Stromal cell of bone marrow (primary cell): Measurements from ENCODE around the gene EYA4.

Experiments used
- DNase-seq: peaks from one replicate; pipeline ENCODE4 v3.0.0-alpha.2; 2012; ENCODE audit warnings: low read depth

EYA4 gene

DNA sequence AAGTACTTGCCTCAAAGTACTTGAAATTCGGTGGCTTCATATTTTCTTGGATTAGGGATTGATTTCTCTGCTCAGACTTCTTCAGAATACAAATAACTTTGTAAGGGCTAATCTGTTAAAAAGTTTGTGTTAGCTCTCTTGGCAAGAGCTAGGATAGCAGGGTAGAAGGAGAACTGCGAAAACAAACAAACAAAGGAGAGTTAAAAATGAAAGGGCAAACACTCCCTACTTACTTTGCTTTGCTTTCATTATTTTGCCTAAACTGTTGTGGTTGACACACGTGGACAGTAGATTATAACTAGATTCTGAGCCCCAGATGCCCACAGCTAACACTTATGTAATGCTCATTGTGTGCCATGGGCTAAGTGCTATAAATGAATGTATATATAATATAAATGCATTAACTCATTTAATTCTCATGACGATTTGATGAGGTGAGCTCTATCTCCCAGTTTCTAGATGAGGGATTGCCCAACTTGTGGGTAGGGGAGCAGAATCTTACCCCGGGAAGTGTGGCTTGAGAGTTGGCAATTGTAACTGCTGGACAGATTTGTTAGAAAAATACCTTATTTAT, 48.7 kb downstream of the EYA4 start:
- no peak for DNase-seq

DNA sequence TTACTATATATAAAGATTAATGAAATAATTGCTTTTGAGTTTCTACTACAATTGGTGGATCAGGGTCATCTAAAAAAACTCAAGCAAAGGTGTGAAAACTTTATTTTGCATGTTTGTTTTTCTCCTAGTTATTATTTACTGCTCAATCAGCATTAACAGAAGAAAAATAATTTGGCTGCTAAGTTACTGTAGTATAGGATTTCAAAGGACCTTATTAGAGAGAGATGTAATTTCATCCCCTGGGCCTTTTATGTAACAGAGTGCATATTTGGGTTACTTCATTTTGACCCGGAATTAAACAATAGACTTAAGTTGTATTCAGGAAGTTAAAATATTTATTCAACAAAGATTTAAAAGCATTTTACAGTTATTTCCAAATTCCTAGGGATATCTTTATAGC, 49.8 kb downstream of the EYA4 start:
- DNase-seq = no peak

DNA sequence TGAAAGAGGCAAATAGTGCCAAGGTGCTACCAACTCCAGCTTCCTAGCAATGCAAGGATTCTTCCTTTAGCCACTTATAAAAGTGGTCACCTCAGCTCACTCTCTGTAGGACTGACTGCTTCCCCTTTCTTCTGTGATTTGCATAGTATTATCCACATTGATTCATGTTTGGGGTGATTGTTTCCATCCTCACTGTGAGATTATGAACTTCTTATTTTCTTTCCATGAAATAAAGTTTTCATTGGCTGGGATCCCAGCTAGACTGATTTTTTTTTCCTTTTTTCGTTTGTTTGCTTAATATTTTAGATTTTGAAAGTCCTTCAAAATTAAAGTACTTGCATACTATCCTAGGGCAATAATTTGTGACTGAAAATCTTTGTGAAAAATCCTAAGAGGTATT, 50.5 kb downstream of the EYA4 start:
- peak; percentile 58 for DNase-seq

DNA sequence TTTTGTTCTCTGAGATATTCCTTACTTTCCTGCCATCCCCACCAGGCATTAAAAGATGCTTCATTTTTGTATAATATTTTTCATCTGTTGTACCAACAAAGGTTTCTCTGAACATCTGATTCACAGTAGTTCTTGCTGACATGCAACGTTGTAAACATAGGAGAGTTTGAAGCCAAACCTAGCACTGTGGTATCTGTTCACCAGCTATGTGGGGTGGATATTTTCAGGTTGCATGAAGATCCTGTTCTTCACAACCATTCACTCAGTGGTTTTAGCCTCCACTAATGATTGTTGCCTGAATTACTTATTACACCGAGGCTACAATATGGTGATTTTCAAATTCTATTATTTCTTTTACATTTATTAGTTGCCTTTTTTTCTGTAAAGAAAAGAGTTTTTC, 56.5 kb downstream of the EYA4 start:
- no peak for DNase-seq

DNA sequence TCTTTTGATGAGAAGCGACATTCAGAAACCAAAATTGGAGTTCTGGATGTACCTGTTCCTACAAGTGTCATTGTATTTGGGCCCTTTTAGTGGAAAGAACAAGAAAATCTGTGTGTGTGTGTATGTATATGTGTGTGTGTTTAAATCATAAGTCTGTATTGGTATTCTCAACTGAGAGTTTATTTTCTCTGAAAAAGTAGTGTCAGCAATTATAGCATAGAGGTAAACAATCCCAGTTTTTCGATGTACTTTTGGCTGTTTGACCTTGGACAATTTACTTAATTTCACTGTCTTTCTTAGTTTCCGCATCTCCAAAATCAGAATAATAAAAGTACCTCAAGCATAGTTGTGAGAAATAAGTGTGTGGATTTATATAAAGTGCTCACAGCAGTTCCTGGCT, 57.2 kb downstream of the EYA4 start:
- no peak for DNase-seq

DNA sequence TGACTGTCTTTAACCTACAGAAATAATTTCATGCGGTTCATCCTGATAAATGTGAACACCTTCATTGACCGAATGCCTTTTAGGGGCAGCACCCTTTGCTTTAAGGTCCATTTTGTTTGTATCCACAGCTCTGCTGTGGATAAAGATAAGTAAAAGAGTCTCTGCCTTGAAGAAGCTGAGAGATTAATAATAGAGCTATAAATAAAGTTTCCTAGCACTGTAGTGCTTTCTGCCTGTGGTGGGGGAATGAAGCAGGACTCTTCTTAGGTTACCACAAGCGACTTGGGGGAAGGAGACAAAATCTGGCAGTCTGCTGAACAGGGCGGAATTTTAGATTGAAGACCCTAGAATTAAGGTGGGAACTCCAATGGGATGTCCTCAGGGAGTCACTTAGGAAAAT, 57.6 kb downstream of the EYA4 start:
- no peak for DNase-seq

DNA sequence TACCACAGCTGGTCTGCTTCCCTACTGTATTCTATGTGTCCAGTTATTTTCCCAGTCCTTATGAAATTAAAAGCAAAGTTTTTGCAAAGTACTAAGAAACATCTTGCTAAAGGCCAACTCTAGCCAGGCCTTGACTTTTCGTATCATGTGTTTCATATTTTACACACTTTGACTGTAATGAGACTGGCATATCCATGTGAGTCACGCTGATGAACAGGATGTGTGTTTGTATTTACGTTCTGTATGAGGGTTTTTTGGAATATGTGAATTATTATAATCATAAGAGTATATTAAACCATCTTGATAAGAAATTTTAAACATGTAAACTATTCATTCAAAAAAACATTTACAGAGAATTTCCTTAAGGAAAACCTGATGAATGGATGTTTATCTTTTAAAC, 59.7 kb downstream of the EYA4 start:
- DNase-seq = no peak

DNA sequence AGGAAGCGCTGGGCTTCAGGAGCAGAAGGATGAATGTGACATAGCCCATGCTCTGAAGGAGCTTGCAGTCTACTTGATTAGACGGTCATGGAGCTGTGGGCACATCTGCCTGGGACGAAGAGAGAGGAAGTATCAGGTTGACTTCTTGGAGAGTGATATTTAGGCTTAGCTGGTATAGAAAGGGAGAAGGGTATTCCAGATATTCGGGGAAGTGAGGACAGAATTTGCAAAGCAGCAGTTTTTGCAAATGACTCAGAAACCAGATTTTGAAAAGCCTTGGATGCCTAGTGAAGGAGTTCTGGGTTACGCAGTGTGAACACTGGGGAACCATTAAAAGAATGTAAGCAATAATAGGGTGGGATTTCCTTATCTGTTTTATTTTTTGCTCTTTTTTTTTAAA, 60.7 kb downstream of the EYA4 start:
- no peak for DNase-seq

DNA sequence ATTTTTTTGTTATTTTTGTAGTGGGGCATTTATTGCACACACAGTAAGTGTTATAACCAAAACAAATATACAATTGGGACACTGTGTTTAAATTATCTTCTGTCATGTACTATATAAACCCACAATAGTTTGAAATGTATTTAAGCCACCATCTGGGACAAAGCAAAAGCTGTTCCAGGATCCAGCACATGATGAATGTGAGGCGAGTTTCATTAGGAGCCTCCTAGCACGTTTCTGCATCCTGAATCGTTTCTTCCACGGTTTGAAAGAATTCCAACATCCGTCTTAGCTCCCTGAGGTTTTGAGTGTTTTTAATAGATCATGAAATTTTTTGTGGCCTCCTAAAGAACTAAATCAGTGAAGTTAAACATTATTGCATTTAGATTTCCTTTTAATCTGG, 65.8 kb downstream of the EYA4 start:
- no peak for DNase-seq

DNA sequence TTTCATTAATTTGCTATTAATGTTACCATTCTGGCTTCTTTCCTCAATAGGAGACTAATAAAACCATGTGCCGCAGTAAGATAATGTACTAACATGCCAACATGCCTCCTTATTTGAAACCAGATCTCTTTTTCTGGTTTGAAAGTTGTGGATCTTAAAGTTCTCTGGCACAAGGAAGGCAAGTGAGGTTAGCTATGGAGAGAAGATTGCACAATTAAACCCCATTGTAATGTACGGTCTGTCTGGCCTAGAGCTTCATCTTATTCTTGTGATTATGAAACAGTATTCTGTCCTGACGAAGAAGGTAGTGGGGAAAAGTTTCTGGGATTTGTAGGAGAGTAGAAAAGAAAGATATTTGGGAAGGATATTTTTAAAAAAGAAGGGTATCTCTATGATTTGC, 68.4 kb downstream of the EYA4 start:
- peak; percentile 33 for DNase-seq

DNA sequence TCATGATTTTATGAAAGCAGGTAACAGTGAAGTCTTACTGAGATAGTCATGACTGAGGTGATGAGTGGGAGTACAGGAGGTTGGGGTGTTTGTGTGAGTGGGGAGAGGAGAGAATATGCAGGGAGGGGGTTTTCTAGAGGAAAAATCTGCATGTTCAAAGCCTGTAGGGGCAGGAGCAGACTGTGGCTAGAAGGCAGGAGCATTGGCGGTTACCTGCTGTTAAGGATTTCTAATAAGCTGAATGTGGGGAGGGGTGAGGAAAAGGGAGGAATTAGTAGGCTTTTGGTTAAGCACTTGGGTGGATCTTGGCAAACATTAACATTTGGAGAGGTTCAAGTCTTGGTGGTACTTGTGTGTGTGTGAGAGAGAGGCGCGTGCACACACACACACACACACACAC, 70.8 kb downstream of the EYA4 start:
- no peak for DNase-seq

DNA sequence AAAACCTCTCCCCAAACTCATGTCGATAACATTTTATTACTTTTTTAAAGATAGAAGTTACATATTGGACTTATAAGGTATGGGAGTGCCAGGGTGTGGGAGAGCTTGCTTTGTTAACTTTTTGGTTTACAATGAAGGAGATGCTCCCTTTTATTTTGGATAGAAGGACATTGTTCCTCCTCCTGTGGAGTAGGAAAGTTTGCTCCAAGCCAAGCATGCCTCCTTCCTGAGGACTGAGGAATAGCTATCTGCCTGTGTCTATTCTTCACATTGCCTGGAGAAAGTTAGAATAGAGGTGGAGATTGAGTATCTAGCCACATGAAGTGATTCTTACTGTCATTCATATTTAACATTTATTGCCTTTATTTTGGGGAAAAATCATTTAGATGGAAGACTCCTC, 71.9 kb downstream of the EYA4 start:
- no peak for DNase-seq

DNA sequence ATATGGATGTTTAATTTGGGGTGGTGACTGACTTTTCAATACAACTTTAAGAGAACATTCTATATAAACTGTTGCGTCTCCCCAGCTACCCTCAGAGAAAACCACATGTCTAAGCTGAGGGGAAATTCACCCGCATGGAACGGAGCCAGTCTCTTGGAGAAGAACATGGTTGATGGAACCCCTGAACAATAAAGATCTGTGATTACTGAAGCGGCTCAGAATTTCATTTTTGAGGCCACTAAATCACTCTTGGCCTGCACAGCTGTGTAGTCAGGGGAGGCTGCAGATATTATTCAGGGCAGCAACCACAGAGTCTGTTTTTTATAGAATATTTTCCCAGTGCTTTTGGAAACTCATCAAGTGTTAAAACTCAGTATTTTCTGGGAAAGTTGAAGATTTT, 73.8 kb downstream of the EYA4 start:
- no peak for DNase-seq

DNA sequence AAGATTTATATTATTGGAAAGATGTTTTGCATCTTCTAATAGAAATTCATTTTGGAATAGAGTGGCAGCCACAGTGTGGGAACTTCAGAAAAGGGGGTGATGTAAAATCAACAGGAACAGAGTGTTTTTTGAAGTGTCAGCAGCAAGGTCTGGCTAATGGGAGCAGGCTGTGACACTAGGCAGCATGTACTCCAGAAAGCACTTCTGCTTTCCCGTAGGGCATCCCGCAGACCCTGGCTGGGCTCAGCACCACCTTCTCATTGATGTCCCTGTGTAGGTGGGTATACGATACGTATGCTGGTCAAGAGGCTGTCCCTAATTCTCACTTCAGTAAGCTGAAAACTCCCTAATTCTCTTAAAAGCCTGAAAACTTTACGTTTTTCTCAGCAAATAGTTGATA, 74.7 kb downstream of the EYA4 start:
- no peak for DNase-seq

DNA sequence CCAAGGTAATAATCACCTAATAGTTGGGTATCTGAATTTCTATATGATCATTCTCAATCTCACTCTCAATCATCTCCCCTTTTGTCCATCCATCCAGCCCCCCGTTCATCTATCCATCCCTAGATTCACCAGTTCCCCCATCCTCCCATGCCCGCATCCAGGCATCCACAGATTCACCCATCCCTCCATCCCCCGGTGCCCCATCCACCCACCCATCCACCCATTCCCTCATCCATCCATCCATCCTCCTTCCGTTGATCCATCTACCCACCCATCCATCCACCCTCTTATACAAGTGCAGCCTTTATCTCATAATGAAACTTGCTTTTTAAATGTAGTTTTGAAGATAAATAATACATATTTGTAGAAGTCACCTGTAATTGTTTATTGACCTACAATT, 76.5 kb downstream of the EYA4 start:
- no peak for DNase-seq

DNA sequence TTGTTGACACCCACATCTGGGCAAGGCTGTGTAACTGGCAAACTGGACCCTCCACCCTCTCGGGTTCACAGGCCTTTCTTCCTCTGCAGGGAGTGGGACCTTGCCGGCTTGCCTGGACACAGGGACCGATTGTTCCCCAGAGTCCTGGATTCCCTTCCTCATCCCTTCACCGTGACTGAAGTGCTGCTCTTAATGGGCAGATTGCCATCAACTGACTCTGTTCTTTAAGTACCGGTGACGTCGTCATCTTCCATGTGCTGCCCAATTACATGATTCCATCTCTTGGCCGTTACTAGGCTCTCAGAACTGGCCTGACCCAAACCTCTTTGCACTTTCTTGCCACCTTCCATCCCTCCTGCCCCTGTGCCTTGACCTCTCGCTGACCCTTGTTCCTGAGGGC, 85.4 kb downstream of the EYA4 start:
- no peak for DNase-seq

DNA sequence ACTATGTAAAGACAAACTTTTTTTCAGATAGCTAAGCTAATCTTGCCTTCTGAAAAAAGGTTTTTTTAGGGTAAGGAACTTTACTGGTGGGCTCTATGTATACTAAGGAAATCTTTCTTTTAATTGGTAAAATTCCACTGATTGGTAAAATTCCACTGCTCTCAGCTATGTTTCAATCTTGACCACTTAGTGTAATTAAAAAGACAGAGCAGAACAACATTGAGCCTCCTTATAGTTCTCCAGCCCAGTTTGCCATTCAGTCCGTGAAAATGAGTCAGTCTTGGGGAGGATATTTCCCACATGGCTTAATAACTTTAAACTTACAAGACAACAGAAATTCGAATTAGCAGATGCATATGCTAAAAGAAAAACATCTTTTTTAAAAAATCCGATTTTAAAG, 92.7 kb downstream of the EYA4 start:
- no peak for DNase-seq

DNA sequence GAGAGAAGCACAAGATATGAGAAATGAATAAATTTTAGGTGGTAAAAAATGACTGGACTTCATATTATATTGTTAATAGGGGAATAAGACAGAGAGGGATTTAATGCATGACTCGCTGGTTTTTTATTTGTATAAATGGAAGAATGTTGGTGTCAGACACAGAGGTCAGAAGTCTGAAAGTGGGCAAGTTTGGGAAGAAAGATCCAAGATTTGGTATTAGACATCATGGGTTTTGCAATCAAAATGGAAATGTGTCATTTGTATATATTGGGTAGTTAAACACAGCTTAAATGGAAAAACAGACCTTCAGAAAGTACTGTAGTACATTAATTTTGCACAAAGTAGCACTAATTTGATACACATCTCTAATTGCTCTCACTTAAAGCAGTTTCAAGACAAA, 96.2 kb downstream of the EYA4 start:
- DNase-seq = peak; percentile 65

DNA sequence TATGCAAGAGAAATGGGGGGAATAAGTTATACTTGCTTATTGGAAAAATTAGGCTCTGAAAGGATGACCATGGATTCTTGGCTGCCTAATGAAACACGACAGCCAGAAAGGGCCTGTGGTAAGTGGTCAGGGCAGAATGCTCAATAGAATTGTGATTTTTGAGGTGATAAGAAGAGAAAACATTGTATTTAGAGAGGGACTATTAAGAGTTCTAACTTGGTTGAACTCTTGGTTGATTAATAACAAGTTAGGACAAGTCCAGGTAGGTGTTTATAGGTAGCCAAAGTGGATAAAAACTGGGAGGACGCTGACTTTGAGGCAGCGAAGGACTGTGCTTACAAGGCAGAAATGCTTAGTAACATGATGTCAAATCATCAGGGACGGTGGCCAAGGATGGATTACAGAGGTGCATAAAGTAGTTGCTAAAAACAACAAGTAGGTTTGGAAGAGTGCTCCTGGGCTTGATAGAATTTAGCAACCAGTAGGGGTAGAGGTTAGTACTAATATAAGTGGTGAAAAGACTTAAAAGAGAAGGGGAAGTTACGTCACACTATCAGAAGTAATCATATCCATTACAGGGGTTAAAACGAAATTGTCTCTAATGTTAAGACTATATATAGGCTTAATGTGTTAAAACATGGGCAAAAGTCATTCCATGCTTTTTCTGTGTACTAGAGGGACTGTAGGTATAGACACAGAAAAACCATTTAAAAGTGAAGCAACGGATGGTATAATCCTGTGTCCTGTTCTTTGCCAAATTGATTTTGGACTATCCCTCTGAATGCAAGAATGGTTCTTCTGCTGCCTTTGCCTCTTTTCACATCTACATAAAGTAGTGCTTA, 98.6 kb downstream of the EYA4 start:
- no peak for DNase-seq

DNA sequence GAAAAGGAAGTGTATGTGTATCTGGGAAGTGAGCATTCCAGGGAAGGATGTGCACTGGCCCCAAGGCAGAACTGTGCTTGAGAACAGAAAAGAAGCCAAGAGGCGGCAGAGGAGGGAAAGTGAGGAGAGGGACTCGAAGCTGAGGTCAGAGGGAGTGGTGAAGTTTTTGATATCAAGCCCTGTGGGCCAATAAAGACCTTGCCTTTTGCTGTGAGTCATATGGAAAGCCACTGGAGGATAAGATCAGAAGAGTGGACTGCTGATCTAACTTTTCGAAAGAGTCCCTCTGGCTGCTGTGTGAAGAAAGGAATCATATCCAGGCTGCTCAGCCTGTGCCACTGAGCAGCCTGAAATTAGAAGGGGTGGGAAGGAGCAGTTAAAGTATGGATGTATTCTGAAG, 99.4 kb downstream of the EYA4 start:
- peak; percentile 43 for DNase-seq

DNA sequence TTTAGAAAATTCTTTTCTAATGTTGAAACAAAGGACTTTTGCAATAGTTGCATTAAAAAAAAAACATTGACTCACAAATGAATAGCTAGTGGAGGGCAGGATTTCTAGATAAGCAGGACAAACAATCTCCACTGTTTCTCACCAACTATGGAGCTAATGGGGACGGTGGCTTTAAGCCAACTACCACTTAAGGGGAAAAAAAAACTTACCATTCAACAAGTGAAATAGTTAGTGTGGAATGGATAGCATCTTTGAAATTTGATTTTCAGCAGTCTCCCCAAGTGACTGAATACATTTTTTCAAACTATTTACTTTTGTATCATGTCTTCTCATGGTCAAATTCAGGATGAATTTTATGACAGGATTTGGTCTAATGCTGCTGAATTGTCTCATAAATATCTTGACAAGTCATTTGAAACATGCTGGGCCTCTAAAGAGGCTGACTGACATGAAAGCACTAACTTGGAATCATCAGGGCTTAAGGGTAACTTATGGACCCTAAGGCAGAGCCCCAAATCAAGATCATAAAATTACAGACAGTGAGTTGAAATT, 100.5 kb downstream of the EYA4 start:
- peak; percentile 54 for DNase-seq

DNA sequence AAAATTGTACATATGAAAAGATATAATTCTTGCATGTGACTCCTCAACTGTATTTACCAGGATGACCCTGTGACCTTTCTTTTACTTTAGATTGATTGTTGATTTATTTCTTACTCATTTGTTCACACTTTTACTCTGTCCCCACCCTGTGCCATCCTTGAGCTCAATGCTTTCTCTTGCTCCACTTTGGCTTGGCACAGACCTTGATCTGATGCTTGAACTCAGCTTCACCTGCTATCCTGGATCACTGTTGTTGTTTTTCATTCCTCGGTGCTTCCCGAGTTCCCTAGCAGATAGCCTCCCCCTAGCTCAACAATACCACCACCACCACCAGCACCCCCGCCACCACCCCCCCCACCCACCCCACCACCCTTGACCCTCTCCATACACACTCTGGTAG, 102.1 kb downstream of the EYA4 start:
- DNase-seq = no peak

DNA sequence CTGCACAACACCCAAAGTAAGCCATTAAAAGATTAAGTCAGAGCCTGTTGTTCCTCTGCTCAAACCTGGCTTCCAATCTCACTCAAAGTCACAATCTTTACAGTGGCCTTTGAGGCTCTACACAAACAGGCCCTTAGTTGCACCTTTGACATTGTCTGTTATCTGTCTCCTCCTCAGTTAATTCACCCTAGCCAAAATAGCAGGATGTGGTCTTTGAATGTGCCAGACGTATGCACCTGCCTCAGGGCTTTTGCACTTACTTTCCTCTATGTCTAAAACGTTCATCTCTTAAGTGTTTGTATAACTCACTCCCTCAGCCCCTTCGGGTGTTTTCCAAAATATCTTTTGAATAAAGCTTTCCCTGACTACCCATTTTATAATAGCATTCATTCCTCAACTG, 107.7 kb downstream of the EYA4 start:
- no peak for DNase-seq

DNA sequence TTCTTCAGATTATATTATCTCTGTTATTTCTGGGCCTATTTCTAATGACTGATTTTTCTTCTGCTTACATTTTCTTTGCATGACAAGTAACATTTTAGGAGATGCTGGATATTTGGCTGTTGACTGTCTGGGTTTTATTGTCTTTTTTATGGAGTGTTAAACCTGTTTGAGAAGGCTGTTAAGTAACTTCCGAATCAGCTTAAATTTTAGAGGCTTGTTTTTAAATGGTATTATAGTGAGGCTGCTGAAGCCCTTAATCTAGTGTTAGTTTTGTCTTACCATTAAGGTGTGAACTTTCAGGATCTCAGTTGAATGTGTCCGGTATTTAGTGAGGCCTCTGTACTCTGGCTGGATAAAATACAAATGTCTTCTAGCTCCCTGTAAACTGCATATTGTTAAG, 109.8 kb downstream of the EYA4 start:
- no peak for DNase-seq
